Activated CD4-positive, alpha-beta T cell treated with anti-CD3 and anti-CD28 coated beads, Interleukin-2, amount 50 U/mL, for 24 hours (primary cell): ENCODE measurements around the gene ERCC5.

Experiments used
- DNase-seq, 2 donors: peaks; one replicate each; pipeline ENCODE4 v3.0.0-alpha.2; 2020; ENCODE audit warnings: low read depth in 1 of 2, low spot score in 1 of 2

The ERCC5 gene

DNA sequence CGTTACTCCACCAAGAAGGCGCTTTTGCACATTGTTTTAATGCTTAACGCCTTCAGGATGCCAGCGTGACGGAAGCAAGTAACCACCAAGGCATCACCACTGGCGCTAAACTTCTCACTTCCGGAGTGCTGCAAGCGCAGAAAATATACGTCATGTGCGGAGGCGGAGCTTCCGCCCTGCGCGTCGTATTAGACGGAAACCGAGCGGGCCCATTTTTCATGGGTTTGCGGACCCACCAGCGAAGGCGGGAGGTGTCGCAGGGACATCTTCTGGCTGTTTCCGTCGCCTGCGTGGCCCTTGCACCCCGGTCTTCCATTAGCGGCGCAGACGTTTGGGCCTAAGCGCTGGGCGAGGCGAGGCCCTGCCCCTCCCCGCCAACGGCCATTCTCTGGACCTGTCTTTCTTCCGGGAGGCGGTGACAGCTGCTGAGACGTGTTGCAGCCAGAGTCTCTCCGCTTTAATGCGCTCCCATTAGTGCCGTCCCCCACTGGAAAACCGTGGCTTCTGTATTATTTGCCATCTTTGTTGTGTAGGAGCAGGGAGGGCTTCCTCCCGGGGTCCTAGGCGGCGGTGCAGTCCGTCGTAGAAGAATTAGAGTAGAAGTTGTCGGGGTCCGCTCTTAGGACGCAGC is at the start of gene ERCC5:
TSS of gene ERCC5 (plus strand) at position 403 of the 631 bp plus-strand sequence. CDS start 235 bp downstream, outside the sequence.
- peak; percentile 96 to 99 for DNase-seq

DNA sequence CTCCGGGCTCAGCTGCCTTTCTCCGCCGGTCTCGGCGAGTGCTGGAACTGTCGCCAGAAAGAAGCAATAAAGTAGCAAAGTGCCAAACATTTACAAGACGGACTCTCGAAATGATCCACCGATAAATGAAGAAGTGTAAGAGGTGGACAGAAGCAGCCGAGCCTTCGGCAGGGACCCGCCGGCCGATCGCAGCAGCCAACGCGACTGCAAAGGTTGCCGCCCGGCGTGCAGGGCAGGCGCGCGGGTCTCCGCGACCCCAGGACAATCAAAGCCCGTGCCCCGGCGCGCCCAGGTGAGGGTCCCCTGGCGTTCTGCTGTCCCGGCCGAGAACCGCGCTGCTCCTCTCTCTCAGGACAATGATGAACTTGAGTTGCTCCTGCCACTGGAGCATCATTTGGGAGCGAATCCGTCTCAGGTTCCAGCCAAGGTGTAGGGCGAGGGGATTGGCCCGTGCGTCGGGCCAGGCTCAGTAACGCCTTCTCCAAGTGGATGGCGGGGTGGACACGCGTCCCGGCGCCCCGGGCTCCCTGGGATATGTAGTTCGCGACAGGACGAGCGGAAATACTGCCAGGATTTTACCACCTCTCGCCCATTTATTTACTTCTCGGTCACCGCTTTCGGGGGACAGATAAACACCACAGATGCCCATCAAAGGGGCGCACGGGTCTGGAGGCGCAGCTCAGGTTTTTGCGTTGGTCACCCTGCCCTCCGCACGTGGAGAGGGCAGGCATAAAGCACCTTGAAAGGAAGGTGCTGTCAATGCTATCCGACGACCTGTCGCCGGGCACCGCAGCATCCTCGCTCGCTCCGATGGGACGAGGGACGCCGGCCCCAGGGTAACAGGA is 47.0 kb upstream of the ERCC5 start, which contains the start of the genes BIVM and POGLUT2:
TSS of gene BIVM (plus strand) at position 539 of the 845 bp plus-strand sequence. CDS start 8,149 bp downstream, outside the sequence.
TSS of gene POGLUT2 (minus strand) at position 396 of the 845 bp plus-strand sequence. CDS start at position 90, 306 bp downstream.
- peak; percentile 60 to 75 for DNase-seq

DNA sequence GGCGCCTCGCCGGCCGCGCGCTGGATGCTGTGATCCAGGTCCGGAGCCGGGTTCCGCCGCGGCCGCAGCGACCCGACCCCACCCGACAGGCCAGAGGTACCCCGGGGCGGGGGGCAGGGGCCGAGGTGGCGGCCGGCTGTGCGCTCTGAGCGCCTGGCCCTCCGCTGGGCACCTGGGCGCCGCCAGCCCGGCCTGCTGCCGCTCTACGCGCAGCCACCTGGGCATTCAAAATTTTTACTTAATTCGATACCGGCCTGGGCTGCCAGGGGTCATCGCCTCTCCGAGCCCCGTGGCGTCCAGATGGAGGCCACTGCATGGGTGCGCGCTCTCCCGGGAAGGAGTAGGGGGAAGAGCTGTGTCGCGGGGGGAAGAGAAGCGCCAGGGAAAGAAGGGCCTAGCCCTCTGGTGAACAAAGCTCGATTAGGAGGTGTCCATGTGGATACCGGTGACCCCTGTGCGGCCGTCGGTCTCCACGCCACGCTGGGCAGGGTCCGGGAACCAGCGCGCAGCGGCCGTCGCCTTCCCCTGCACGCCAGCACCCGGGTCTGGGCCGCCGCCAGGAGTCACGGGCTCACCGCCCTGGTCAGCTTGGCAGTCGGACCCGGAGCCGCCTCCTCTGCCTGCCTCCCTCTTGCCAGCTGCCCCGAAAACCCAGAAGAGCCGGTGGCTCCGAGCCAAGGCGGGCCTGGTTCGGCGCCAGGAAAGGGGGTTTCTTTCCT is 46.2 kb upstream of the ERCC5 start:
- no peak for DNase-seq

DNA sequence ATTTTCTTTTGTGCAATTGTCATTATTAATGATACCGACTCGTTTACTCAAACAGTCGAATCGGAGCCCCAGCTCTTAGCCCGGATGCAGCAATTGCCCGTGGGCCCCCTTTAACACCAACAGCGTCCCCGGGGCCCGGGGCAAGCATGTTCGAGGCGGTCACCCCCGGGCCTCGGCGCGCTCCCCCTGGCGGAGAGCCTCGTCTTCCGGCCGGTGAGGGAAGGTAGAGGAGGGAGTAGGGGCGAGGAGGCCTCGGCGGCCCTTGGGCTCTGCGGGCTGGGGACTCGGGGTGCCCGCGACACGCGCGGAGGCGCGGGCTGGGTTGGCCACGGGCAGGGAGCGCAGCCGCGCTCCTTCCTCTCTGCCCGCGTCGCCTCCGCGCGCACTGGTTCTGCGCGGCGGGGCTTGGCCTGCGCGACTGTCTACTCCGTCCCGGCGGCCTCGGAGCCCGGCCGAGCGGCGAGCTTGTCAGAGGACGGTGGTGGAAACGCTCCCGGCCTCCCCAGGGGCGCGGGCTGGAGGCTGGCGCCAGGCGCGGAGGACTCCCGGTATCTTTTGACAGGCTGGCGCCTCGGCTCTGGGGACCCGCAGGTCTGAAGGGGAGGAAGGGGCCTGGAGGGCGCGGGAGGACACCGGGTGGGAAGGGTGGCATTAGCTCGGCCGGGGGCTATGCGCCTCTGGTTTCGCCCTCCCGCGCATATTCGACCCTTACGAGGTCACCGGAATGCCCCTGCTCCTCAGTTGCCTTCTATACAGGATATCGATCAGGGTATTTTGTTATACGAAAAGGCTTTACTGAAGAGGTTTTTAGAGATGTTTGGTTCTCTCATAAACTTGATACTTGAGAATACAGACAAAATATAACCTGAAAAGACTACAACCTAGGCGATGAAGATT is 45.4 kb upstream of the ERCC5 start:
- DNase-seq = peak; percentile 70 to 72

DNA sequence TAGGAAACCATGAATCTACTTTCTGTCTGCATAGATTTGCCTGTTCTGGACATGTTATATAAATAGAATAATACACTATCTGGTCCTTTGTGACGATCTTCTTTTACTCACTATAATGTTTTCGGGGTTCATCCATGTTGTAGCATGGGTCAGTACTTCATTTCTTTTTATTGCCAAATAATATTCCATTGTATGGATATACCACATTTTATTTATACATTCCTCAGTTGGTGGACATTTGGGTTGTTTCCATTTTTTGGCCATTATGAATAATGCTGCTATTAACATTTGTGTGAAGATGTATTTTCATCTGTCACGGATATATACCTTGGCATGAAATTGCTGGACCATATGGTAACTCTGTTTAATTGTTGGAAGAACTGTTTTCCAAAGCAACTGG is 40.2 kb upstream of the ERCC5 start:
- DNase-seq = no peak

DNA sequence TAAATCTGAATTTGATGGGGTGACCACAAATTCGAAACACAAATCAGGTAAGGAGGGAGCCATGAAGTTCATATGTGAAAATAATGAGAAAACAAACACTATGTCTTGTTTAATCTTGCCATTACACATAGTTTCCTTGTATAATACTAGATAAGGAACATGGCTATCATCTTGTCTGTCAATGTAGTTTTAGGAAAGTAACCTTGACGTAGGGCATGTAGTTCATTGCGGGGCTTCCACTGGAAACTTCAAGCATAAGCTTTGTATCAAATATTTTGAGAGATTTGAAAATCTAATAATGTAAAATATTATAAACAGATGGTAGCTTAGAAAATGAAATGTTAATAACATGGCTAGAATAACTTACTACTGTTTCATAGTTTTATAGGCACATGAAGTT is 38.1 kb upstream of the ERCC5 start:
- no peak for DNase-seq

DNA sequence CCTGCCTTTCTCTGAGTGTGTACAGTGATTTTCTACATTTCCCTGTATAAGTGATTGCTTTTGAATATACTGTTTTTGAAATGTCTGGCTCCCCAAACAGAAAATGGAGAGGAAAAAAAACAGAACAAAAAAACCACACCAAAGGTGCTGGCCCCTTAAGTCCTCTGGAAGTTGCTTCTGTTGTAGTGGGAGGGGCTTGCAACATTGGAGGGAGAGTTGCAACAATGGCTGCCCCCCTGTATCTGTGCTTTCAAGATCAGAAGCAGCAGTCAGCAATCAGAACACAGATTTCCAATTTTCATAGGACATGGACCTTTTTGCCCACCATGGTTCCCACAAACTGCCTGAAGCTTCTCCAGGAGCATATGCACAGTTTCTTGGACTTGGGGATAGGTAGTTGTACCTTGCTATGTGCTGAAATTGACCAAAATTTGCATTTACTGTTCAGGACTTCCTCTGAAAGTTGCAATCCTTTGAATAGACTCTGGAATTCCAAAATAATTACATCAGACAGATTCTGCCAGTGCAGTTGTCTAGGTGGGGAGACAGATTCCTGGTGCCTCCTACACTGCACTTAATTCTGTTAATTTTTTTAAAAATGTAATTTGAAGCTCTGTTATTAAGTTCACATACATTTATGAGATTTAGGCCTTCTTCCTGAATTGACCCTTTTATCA is 33.1 kb upstream of the ERCC5 start:
- DNase-seq = no peak

DNA sequence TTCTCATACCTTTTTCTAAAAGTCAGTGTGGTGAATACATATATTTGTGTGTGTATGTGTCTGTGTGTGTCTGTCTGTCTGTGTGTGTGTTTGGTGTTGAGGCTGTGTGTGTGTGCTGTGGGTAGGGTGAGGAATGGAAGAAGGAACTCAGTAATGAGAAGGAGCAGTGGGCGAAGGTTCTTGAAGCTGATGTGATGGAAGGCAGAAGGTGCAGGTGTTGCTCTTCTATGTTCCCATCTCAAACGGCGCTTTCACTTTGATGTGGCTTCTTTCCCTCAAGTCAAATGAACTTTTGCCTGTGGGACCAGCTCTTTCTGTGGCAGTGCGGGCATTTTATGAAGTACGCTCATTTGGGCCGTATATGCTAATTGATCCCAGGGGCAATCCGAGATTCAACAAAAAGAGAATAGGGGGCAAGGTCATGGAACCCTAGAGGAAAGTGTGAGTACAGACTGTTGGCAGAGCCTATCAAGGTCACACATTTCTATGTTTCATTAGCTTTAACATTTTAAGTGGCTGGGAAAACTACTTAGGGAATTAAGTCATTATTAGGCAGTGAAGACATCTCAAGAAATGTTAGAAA is 31.7 kb upstream of the ERCC5 start:
- no peak for DNase-seq

DNA sequence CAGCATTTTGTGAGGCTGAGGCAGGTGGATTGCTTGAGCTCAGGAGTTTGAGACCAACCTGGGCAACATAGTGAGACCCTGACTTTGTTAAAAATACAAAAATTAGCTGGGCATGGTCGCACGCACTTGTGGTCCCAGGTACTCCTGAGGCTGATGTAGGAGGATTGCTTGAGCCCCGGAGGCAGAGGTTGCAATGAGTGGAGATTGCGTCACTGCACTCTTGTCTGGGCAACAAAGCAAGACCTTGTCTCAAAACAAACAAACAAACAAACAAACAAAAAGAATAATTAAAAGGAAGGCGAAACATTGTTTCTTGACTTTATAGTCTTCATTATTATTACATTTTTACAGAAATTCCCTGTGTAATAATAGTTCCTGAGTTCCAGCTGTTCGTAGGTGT is 31.0 kb upstream of the ERCC5 start:
- no peak for DNase-seq

DNA sequence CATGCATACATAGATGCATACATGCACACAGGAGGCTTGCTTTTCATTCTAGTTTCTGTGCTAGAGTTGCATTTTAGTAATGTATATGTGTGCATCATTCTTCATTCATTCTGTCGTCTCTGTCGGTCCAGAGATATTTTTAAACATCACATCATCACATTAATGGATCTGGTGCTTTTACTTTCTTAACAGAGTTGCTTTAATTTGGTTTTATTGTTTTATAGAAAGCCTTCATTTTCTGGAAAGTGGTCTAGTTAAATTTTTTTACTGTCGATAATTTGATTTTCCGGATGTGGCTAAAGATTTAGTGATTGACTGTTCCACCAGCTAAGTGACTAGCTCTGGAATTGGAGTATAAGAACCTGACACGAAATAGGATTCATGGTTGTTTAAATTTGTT is 30.0 kb upstream of the ERCC5 start:
- no peak for DNase-seq

DNA sequence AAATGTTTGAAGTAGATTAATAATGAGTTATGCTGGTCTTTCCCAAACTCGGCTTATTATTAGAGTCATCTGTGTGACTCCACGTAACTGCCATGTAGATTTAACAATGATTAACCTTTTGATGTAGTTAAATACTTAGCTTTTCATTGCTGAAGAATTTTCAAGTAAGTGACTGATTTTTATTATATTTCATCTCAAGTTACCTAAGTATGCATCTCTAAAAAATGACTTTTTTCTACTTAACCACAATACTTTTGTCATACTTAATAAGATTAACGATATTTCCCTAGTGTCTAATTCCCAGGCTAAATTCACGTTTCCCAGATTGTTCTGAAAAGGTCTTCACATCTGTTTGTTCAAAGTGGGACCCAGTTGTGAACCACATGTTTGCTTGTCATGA is 29.1 kb upstream of the ERCC5 start:
- DNase-seq = no peak

DNA sequence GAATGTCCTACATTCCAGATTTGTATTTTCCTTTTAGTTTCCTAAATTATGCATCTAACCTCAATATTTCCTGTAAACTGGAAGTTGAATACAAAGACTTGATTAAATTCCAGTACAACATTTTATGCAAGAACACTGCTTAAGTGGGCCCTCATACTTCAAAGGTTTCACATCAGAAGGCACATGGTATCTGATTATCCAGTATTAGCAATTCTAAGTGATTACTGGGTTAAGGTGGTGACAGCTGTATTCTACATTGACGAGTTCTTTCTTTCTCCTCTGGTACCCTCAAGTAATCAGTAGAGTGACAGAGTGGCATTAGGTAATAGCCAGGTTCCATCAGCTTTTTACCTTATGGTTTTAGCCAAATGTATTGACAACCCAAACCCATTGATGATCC is 28.6 kb upstream of the ERCC5 start:
- DNase-seq = no peak

DNA sequence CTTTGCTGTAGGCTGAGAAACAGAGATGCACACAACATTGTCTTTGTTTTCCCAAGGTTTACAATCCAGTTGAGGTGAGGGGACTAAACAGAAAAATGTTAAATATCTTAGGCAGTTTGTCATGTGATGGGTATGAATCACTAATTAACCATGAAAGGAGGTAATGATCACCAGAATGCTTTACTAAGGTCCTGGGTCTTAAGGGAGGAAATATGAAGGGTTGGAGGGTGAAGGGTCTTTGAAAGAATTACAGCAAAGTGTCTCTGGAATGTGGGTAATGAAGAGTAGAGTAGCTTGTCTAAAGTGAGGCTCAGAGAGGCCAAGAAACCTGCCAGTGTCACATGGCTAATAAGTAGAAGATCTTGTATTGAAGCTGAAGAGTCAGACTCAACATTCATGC is 27.9 kb upstream of the ERCC5 start:
- no peak for DNase-seq

DNA sequence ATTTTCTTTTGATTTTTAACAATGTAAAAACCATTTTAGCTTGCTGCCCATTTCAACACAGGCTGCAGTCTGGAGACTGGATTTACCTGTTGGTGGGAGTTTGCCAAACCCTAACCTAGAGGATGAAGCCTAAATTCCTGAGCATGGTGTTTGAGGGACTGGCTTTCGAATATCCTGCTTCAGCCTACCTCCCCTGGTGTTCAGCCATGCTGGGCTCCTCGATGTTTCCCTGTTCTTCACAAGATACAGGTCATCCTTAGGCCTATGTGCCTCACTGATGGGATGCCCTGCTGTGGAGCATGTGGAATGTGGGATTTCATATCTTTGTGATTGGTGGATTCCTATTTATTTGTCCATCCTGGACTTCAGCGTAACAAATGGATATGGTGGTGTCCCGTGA is 20.4 kb upstream of the ERCC5 start:
- DNase-seq = no peak

DNA sequence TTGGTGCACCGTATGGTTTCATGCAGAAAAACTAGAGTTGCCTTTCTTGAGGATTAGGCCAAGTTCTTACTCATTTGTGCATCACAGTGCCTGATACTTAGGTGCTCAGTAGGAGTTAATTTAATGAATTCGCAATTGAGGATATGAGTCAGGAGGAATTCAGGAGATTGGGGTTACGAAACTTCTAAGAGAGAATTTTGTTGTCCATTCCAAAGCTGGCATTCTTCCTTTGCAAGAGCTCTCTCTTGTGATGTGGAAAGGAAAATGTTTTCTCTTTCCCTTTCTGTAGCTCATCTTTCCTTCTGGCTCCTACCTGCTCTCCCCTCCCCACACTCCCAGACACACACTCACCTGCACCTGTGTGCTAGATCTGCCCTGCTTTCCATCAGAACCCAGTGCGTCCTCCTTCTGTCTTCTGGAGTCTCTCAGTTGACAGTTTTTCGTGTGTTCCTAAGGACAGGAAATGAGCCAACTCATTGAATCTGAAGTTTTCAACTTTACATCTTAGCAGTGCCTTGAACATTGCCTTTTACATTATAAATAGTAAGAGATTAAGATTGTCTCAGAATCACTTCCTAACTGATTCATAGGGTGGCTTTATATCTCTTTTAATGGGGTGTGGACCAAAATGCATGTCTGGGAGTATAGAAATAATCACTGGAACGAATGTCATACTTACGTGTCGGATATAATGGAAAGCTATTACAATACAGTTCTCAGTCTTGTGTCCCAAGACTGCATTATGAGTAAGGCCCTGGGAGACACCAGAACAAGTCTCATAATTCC is 19.7 kb upstream of the ERCC5 start:
- DNase-seq = no peak

DNA sequence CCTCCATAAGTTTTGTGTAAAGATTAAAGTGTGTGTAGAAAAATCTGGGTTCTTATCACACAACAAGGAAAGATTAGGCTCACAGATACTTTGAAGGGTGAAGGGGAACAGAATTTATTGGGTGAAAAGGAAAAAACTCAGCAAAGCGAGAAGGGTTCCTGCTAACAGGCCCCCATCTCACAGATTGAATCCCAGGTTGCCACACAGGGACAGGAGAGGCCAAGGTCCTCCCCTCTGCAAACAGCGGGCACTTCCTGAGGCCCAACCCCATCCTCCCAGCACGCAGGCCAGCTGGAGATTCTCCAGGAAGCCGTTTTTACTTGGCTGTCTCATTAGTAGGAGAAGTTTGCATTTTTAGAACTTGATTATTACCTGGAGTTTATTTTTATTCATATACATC is 15.2 kb upstream of the ERCC5 start:
- DNase-seq = no peak

DNA sequence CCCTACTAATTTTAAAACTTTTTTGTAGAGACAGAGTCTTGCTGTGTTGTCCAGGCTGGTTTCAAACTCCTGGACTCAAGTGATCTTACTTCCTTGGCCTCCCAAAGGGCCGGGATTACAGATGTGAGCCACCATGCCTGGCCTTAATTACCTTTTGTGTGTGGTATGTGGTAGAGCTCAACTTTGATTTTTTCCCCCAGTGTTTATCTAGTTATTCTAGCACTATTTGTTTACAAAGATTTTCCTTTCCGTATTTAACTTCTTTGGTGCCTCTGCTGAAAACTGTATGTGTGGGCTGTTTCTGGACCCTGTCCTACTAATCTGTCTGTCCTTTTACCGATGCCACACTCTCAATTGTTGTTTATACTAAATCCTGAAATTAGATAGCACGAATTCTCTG is 9.4 kb upstream of the ERCC5 start:
- DNase-seq = no peak

DNA sequence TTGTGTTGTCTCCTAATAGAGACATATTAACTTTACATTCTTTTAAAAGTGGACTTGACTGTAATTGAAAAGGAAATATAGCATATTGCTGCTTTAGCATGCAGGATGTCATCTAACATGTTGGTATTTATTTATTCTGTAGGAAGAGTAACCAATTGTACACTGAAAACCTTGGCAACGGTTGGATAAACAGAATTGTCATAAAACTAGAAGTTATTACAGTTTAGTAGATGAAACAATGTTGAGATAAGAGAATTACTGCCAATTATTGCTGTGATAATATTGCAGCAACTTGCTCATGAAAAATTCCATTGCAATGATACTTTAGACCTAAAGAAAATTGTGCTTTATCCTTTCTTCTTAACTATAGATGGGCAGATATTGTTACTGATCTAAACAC is 7.6 kb upstream of the ERCC5 start:
- no peak for DNase-seq

DNA sequence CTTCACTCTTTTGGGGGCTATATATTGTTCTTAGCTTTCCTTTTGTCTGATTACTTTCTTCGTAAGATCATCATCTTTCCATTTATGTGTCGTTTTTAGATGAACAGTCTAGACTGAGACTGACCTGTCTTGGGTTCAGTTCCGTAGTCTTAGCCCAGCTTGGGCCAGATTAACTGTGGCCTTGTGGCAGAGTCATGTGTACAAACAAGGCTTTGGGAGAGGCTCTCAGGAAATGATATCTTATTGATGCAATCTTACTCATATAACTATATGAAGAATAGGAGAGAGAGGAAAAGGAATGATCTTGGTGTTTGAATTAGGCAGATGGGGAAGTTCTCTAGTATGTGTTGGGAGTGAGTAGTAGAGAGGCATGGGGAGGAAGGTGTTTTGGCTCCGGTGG is 6.8 kb upstream of the ERCC5 start:
- DNase-seq = no peak
